HepG2 (cell line): ENCODE data around the gene STEAP3. TPM values are rescaled to one million over a fixed set of nuclear protein-coding genes. Genes with fewer than 3 reads are reported as not detected.

Experiments used
- ATAC-seq: fragments of 200-7000 bp; cut with Tn5 transposase; 3 replicates; pipeline ENCODE4 v1.9.1; 2020; ENCODE audit warnings: mild to moderate bottlenecking, moderate library complexity
- BruUV-seq: library from RNA; stranded (reverse); fragments of 400-500 nt; replicated peaks from 2 replicates; lab custom pipeline; 2021; lab: Mats Ljungman, UMichigan
- CTCF ChIA-PET: fragments of 300-600 bp; formaldehyde crosslinking; extraction: SDS; loops from one replicate; lab custom pipeline; 2021; ENCODE audit warnings: low total read pairs, inconsistent platforms, low intra/inter-chr PET ratio; lab: Yijun Ruan, JAX
- POLR2A ChIA-PET: fragments of 350-600 bp; sonication (Branson Sonifier 250); formaldehyde crosslinking; loops from one replicate; lab custom pipeline; 2020; ENCODE audit warnings: antibody characterized with exemption, inconsistent platforms; lab: Yijun Ruan, JAX
- DNase-seq: peaks from one replicate; pipeline ENCODE4 v3.0.0-alpha.2; 2015; ENCODE audit warnings: low spot score
- FAIRE-seq: peaks from 3 replicates; lab custom pipeline; 2011; peaks lifted over from hg19 to GRCh38; lab: Jason Lieb, UNC
- H2AFZ ChIP-seq: one replicate; pipeline ENCODE4 v1.6.1; 2011; ENCODE audit warnings: low read length, inconsistent platforms
- H3K27ac ChIP-seq: fragments of 300-600 bp; 3 replicates; pipeline ENCODE4 v1.8.0; 2011; ENCODE audit warnings: mixed run types, mild to moderate bottlenecking, mixed read lengths, low read length, inconsistent platforms; ENCODE audit not compliant: insufficient read depth; ENCODE audit errors: extremely low read length
- H3K27me3 ChIP-seq, 2 experiments: fragments of 200-600 bp in 1 of 2; 2 replicates in 1 of 2; 3 replicates in 1 of 2; pipeline versions ENCODE4 v1.6.0 to v1.8.0; 2011; ENCODE audit warnings: low read length in 2 of 2, mild to moderate bottlenecking in 2 of 2, moderate library complexity in 2 of 2, inconsistent platforms in 1 of 2; ENCODE audit not compliant: insufficient read depth in 2 of 2, control insufficient read depth in 1 of 2
- H3K36me3 ChIP-seq, 2 experiments: fragments of 200-600 bp in 1 of 2; replicated peaks in 1 of 2; 2 replicates in 1 of 2; 3 replicates in 1 of 2; pipeline versions ENCODE4 v1.5.1 to v1.8.0; 2011; ENCODE audit warnings: low read length in 2 of 2, inconsistent platforms in 1 of 2; ENCODE audit not compliant: insufficient read depth in 2 of 2, control insufficient read depth in 1 of 2
- H3K4me1 ChIP-seq: 2 replicates; pipeline ENCODE4 v1.5.1; 2012; ENCODE audit warnings: low read length, inconsistent platforms; ENCODE audit not compliant: insufficient read depth
- H3K4me2 ChIP-seq: 2 replicates; pipeline ENCODE4 v1.6.0; 2011; ENCODE audit warnings: low read depth, low read length, inconsistent platforms
- H3K4me3 ChIP-seq, 3 experiments: fragments of 200-600 bp in 1 of 3; sonication (generic), shearing (Covaris generic) in 1 of 3; replicated peaks in 1 of 3; 2 replicates each; pipeline ENCODE4 v1.5.1; 2011 to 2016; ENCODE audit warnings: low read length in 3 of 3, inconsistent platforms in 2 of 3, low read depth in 2 of 3, mild to moderate bottlenecking in 2 of 3, control low read depth in 1 of 3, mixed read lengths in 1 of 3; ENCODE audit not compliant: insufficient read depth in 1 of 3
- H3K79me2 ChIP-seq: one replicate; pipeline ENCODE4 v1.6.1; 2011; ENCODE audit warnings: low read length, inconsistent platforms; ENCODE audit not compliant: insufficient read depth
- H3K9ac ChIP-seq: 2 replicates; pipeline ENCODE4 v1.6.0; 2011; ENCODE audit warnings: mild to moderate bottlenecking, low read depth, low read length, inconsistent platforms; ENCODE audit not compliant: insufficient read depth
- H3K9me3 ChIP-seq: 2 replicates; pipeline ENCODE4 v1.5.1; 2012; ENCODE audit warnings: mild to moderate bottlenecking, low read length
- H4K20me1 ChIP-seq: 2 replicates; pipeline ENCODE4 v1.6.0; 2011; ENCODE audit warnings: inconsistent platforms, mild to moderate bottlenecking, low read length, moderate library complexity; ENCODE audit not compliant: insufficient read depth
- ATF2 ChIP-seq: sonication (generic); formaldehyde crosslinking; IDR thresholded peaks from 2 replicates; pipeline ENCODE4 v1.4.0; 2020; ENCODE audit warnings: missing genetic modification reagents
- ATM ChIP-seq: fragments of 450-650 bp; IDR thresholded peaks from 2 replicates; pipeline ENCODE4 v1.7.1; 2017; ENCODE audit warnings: mild to moderate bottlenecking, borderline replicate concordance
- DRAP1 ChIP-seq: IDR thresholded peaks from 2 replicates; pipeline ENCODE4 v1.6.1; 2016; ENCODE audit warnings: missing genetic modification reagents, missing compliant biosample characterization
- DZIP1 ChIP-seq: sonication (generic); formaldehyde crosslinking; IDR thresholded peaks from 2 replicates; pipeline ENCODE4 v1.5.0; 2020; ENCODE audit warnings: mild to moderate bottlenecking, missing genetic modification reagents
- PLSCR1 ChIP-seq: sonication (generic); formaldehyde crosslinking; IDR thresholded peaks from 2 replicates; pipeline ENCODE4 v1.5.0; 2020; ENCODE audit warnings: missing genetic modification reagents, mild to moderate bottlenecking, borderline replicate concordance
- SP5 ChIP-seq: IDR thresholded peaks from 2 replicates; pipeline ENCODE4 v1.6.1; 2016; ENCODE audit warnings: low read depth, borderline replicate concordance
- SRSF4 ChIP-seq: fragments of 200-400 bp; formaldehyde crosslinking; IDR thresholded peaks from one replicate; pipeline ENCODE4 v1.6.1; 2018; ENCODE audit warnings: mild to moderate bottlenecking, low read depth, low read length, moderate library complexity; ENCODE audit not compliant: poor library complexity, severe bottlenecking
- THYN1 ChIP-seq: sonication (generic); formaldehyde crosslinking; IDR thresholded peaks from 2 replicates; pipeline ENCODE4 v1.8.1; 2023; ENCODE audit warnings: low read depth, mild to moderate bottlenecking, moderate library complexity, missing genetic modification reagents, borderline replicate concordance
- TOE1 ChIP-seq: sonication (generic); formaldehyde crosslinking; IDR thresholded peaks from 2 replicates; pipeline ENCODE4 v1.4.0; 2020; ENCODE audit warnings: mild to moderate bottlenecking, missing genetic modification reagents
- YEATS4 ChIP-seq: sonication (generic); formaldehyde crosslinking; IDR thresholded peaks from 2 replicates; pipeline ENCODE4 v1.4.0; 2020; ENCODE audit warnings: missing genetic modification reagents, borderline replicate concordance
- ZNF225 ChIP-seq: sonication (generic); formaldehyde crosslinking; IDR thresholded peaks from 2 replicates; pipeline ENCODE4 v1.4.0; 2020; ENCODE audit warnings: mild to moderate bottlenecking, missing genetic modification reagents
- ZNF382 ChIP-seq: sonication (generic); formaldehyde crosslinking; IDR thresholded peaks from 2 replicates; pipeline ENCODE4 v1.5.0; 2020; ENCODE audit warnings: missing genetic modification reagents, mild to moderate bottlenecking, borderline replicate concordance
- ZNF496 ChIP-seq: sonication (generic); formaldehyde crosslinking; IDR thresholded peaks from 2 replicates; pipeline ENCODE4 v1.8.1; 2023; ENCODE audit warnings: mild to moderate bottlenecking, moderate library complexity, missing genetic modification reagents; ENCODE audit not compliant: insufficient replicate concordance
- ZNF530 ChIP-seq: sonication (generic); formaldehyde crosslinking; IDR thresholded peaks from 2 replicates; pipeline ENCODE4 v1.5.0; 2020; ENCODE audit warnings: low read depth, mild to moderate bottlenecking, missing genetic modification reagents
- ZNF670 ChIP-seq: sonication (generic); formaldehyde crosslinking; IDR thresholded peaks from 2 replicates; pipeline ENCODE4 v1.8.0; 2022; ENCODE audit warnings: mild to moderate bottlenecking, missing genetic modification reagents, borderline replicate concordance
- ZNF678 ChIP-seq: sonication (generic); formaldehyde crosslinking; IDR thresholded peaks from 2 replicates; pipeline ENCODE4 v1.4.0; 2020; ENCODE audit warnings: mild to moderate bottlenecking, missing genetic modification reagents
- WGBS: methylation state at CpG from one replicate; pipeline ENCODE4 v1.1.6; 2017; ENCODE audit warnings: low lambda C conversion rate; 5-methylcytosine and 5-hydroxymethylcytosine counted together
- in situ Hi-C: cut with HindIII; loops from 2 replicates; pipeline ENCODE4 v1.10.0; 2017; ENCODE audit warnings: low pct_unique_long_range_greater_than_20kb; ENCODE audit not compliant: extremely low pct_ligation_motif_present
- intact Hi-C: fragments of 100-400 bp; cut with micrococcal nuclease; formaldehyde crosslinking; loops from one replicate; pipeline ENCODE4 v1.10.0; 2022; ENCODE audit not compliant: unreplicated experiment
- polyA plus RNA-seq, 8 experiments: library from polyadenylated mRNA; depleted of rRNA in 3 of 8; stranded (reverse) in 7 of 8; unstranded in 1 of 8; fragments of >200 nt; fragmentation: Illumina TruSeq in 4 of 8; extraction: Trizol in 4 of 8; gene quantifications; 2 replicates each; pipeline versions ENCODE4 v1.2.1 to v1.2.3, GENCODE V29; 2011 to 2016; ENCODE audit warnings: low read depth in 4 of 8, missing spikeins in 1 of 8, mixed read lengths in 1 of 8; ENCODE audit not compliant: insufficient read depth in 1 of 8
- total RNA-seq, 5 experiments: library from RNA; depleted of rRNA; stranded (reverse); fragments of >200 nt; fragmentation: Illumina TruSeq; extraction: Trizol; gene quantifications; 2 replicates each; pipeline ENCODE4 v1.2.3, GENCODE V29; 2016; ENCODE audit warnings: low read depth in 1 of 5
- TF ChIP-seq, protein P1 (sequence below): sonication (generic); formaldehyde crosslinking; IDR thresholded peaks from 2 replicates; pipeline ENCODE4 v1.5.0; 2020; ENCODE audit warnings: mild to moderate bottlenecking, missing genetic modification reagents

STEAP3 gene
- total and polyA plus RNA-seq, 2 of the 13 experiments (the other 11 are each of a cell fraction or from before 2014, with no cell fraction given), result 7.3 to 21.1 TPM

- no peak for TF ChIP-seq DZIP1 (CRISPR knock-in tag)
Observed at GRCh38 chr2:119179991-119180390, 43.6 kb upstream of the STEAP3 start (continued).

DNA sequence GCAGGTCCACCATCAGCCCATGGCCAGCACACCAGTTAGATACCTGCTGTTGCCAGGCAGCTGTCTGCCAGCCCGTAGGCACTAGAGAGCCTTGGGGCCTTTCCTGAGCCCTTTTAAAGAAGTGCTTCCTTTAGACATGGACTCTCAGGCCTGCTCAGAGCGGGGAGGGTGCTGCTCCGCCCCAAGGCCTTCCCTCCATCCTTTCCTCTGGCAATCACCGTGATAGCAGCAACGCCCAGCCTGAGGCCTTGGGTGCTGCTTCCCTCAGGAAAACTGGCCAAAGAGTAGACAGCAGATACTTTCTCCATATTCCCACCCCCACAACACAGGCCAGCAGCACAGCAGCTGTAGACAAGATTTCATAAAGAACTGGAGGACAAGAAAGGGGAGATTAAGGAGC, 42.7 kb upstream of the STEAP3 start:
- H3K4me1 ChIP-seq, result no peaks in the 10 kb centered on the region
- no peak overlapping the region for H3K9ac ChIP-seq
- no peak for ATAC-seq
- no peaks in the 10 kb centered on the region for H3K9me3 ChIP-seq
- no peak overlapping the region for H3K27ac ChIP-seq
- no peak overlapping the region for H3K4me2 ChIP-seq
- no TSS peak for BruUV-seq
- ChIA-PET CTCF (no interaction called here), POLR2A (no interaction called here)
- 2% methylated on average over 5 of the region's 5 CpGs for WGBS
- H2AFZ ChIP-seq, result no peak overlapping the region
- H3K79me2 ChIP-seq, result no peaks in the 10 kb centered on the region
- no peak overlapping the region for H3K4me3 ChIP-seq
- no peak for DNase-seq
- in situ Hi-C loops (no loop called here), intact Hi-C loops (no loop called here)
- no peak for FAIRE-seq
- no peaks in the 10 kb centered on the region for H4K20me1 ChIP-seq
- no peaks in the 10 kb centered on the region for H3K36me3 ChIP-seq
- H3K27me3 ChIP-seq, result peaks cover 0 to 11% of the 10 kb centered on the region in 2 experiments; a peak in 2 of 5 replicates
- TF ChIP-seq ZNF670 (CRISPR knock-in tag) (no peak), ATF2 (CRISPR knock-in tag) (no peak), THYN1 (CRISPR knock-in tag) (no peak), SP5 (CRISPR knock-in tag) (no peak), ZNF678 (no peak), ATM (no peak), ZNF225 (no peak), PLSCR1 (no peak), ZNF382 (CRISPR knock-in tag) (no peak), ZNF496 (CRISPR knock-in tag) (no peak), TOE1 (CRISPR knock-in tag) (no peak), ZNF530 (CRISPR knock-in tag) (no peak), YEATS4 (CRISPR knock-in tag) (no peak), SRSF4 (no peak), DRAP1 (CRISPR knock-in tag) (no peak)
- TF ChIP-seq, protein P1, sequence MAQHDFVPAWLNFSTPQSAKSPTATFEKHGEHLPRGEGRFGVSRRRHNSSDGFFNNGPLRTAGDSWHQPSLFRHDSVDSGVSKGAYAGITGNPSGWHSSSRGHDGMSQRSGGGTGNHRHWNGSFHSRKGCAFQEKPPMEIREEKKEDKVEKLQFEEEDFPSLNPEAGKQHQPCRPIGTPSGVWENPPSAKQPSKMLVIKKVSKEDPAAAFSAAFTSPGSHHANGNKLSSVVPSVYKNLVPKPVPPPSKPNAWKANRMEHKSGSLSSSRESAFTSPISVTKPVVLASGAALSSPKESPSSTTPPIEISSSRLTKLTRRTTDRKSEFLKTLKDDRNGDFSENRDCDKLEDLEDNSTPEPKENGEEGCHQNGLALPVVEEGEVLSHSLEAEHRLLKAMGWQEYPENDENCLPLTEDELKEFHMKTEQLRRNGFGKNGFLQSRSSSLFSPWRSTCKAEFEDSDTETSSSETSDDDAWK (CRISPR knock-in tag), result no peak
